H1 (cell line): ENCODE results near the gene CDC42EP4. TPM values are rescaled to one million over a fixed set of nuclear protein-coding genes. Genes with fewer than 3 reads are reported as not detected.

ENCODE experiments used
- CHD1 ChIP-seq: IDR thresholded peaks from 2 replicates; pipeline ENCODE4 v1.6.1; 2012; ENCODE audit warnings: low read depth, low read length, improper control_type of control experiment
- NANOG ChIP-seq: IDR thresholded peaks from 2 replicates; pipeline ENCODE4 v1.6.1; 2011; ENCODE audit warnings: low read length, low read depth, mild to moderate bottlenecking, inconsistent platforms; ENCODE audit not compliant: insufficient read depth, poor library complexity, severe bottlenecking
- PHF8 ChIP-seq: fragments of 200-600 bp; sonication (generic); conservative IDR thresholded peaks from 2 replicates; pipeline ENCODE4 v1.7.1; 2012; ENCODE audit warnings: low read depth, mild to moderate bottlenecking, inconsistent platforms, low read length, moderate library complexity
- POLR2AphosphoS5 ChIP-seq: IDR thresholded peaks from 2 replicates; pipeline ENCODE4 v1.6.1; 2011; ENCODE audit warnings: low read depth, low read length
- RFX5 ChIP-seq: IDR thresholded peaks from 2 replicates; pipeline ENCODE4 v1.6.1; 2011; ENCODE audit warnings: low read depth, low read length, improper control_type of control experiment, borderline replicate concordance
- SRF ChIP-seq: IDR thresholded peaks from 2 replicates; pipeline ENCODE4 v1.6.1; 2011; ENCODE audit warnings: mild to moderate bottlenecking, low read depth, low read length, moderate library complexity
- polyA plus RNA-seq, 7 experiments: library from polyadenylated mRNA; depleted of rRNA in 3 of 7; stranded (reverse) in 5 of 7; unstranded in 2 of 7; fragments of >200 nt in 5 of 7; fragments of 200-250 nt in 2 of 7; gene quantifications; 1 replicate in 5 of 7; 2 replicates in 1 of 7; 4 replicates in 1 of 7; pipeline versions ENCODE4 v1.2.1 to v1.2.3, GENCODE V29; 2011 to 2013; ENCODE audit warnings: missing spikeins in 2 of 7, mixed read lengths in 2 of 7
- total RNA-seq: library from RNA; stranded (reverse); fragmentation: NEBNext Ultra II Directional; extraction: Animal tissue kit (Norgen Biotek cat#: 25700); gene quantifications from 2 replicates; pipeline ENCODE4 v1.2.1, GENCODE V29; 2021
- TF ChIP-seq, protein P1 (sequence below): fragments of 300-600 bp; sonication (generic); IDR thresholded peaks from 2 replicates; pipeline ENCODE4 v1.7.1; 2012; ENCODE audit warnings: low read length, moderate library complexity, mild to moderate bottlenecking, inconsistent platforms; ENCODE audit not compliant: insufficient replicate concordance
- TF ChIP-seq, protein P2 (sequence below): IDR thresholded peaks from 2 replicates; pipeline ENCODE4 v1.6.1; 2011; ENCODE audit warnings: low read length, improper control_type of control experiment

Gene CDC42EP4
- total and polyA plus RNA-seq, 2 of the 8 experiments (the other 6 are each of a cell fraction or from before 2014, with no cell fraction given), result 8.8 to 12.6 TPM

DNA sequence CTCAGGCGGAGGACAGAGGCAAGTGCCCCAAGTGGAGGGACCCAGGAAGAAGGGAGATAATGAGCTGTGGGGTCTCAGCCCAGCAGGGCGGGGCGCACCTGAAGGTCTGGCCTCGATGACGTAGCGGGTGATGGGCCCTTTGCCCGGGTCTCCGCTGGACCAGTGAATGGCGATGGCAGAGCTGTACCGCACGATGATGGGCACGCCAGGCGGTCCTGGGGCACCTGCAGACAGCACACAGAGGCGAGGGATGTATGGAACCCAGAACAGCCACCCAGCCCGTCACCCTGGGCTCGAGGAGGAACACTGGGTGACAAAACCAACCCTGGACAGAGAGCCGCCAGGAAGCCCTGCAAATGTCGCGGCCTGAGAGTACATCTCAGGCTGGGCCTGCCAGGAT is 46.2 kb upstream of the CDC42EP4 start (continued):
- TF ChIP-seq, protein P1, sequence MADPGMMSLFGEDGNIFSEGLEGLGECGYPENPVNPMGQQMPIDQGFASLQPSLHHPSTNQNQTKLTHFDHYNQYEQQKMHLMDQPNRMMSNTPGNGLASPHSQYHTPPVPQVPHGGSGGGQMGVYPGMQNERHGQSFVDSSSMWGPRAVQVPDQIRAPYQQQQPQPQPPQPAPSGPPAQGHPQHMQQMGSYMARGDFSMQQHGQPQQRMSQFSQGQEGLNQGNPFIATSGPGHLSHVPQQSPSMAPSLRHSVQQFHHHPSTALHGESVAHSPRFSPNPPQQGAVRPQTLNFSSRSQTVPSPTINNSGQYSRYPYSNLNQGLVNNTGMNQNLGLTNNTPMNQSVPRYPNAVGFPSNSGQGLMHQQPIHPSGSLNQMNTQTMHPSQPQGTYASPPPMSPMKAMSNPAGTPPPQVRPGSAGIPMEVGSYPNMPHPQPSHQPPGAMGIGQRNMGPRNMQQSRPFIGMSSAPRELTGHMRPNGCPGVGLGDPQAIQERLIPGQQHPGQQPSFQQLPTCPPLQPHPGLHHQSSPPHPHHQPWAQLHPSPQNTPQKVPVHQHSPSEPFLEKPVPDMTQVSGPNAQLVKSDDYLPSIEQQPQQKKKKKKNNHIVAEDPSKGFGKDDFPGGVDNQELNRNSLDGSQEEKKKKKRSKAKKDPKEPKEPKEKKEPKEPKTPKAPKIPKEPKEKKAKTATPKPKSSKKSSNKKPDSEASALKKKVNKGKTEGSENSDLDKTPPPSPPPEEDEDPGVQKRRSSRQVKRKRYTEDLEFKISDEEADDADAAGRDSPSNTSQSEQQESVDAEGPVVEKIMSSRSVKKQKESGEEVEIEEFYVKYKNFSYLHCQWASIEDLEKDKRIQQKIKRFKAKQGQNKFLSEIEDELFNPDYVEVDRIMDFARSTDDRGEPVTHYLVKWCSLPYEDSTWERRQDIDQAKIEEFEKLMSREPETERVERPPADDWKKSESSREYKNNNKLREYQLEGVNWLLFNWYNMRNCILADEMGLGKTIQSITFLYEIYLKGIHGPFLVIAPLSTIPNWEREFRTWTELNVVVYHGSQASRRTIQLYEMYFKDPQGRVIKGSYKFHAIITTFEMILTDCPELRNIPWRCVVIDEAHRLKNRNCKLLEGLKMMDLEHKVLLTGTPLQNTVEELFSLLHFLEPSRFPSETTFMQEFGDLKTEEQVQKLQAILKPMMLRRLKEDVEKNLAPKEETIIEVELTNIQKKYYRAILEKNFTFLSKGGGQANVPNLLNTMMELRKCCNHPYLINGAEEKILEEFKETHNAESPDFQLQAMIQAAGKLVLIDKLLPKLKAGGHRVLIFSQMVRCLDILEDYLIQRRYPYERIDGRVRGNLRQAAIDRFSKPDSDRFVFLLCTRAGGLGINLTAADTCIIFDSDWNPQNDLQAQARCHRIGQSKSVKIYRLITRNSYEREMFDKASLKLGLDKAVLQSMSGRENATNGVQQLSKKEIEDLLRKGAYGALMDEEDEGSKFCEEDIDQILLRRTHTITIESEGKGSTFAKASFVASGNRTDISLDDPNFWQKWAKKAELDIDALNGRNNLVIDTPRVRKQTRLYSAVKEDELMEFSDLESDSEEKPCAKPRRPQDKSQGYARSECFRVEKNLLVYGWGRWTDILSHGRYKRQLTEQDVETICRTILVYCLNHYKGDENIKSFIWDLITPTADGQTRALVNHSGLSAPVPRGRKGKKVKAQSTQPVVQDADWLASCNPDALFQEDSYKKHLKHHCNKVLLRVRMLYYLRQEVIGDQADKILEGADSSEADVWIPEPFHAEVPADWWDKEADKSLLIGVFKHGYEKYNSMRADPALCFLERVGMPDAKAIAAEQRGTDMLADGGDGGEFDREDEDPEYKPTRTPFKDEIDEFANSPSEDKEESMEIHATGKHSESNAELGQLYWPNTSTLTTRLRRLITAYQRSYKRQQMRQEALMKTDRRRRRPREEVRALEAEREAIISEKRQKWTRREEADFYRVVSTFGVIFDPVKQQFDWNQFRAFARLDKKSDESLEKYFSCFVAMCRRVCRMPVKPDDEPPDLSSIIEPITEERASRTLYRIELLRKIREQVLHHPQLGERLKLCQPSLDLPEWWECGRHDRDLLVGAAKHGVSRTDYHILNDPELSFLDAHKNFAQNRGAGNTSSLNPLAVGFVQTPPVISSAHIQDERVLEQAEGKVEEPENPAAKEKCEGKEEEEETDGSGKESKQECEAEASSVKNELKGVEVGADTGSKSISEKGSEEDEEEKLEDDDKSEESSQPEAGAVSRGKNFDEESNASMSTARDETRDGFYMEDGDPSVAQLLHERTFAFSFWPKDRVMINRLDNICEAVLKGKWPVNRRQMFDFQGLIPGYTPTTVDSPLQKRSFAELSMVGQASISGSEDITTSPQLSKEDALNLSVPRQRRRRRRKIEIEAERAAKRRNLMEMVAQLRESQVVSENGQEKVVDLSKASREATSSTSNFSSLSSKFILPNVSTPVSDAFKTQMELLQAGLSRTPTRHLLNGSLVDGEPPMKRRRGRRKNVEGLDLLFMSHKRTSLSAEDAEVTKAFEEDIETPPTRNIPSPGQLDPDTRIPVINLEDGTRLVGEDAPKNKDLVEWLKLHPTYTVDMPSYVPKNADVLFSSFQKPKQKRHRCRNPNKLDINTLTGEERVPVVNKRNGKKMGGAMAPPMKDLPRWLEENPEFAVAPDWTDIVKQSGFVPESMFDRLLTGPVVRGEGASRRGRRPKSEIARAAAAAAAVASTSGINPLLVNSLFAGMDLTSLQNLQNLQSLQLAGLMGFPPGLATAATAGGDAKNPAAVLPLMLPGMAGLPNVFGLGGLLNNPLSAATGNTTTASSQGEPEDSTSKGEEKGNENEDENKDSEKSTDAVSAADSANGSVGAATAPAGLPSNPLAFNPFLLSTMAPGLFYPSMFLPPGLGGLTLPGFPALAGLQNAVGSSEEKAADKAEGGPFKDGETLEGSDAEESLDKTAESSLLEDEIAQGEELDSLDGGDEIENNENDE, result no peak
- TF ChIP-seq CHD1 (no peak), NANOG (no peak), RFX5 (no peak), POLR2AphosphoS5 (no peak), PHF8 (no peak), SRF (no peak)
- TF ChIP-seq, protein P2, sequence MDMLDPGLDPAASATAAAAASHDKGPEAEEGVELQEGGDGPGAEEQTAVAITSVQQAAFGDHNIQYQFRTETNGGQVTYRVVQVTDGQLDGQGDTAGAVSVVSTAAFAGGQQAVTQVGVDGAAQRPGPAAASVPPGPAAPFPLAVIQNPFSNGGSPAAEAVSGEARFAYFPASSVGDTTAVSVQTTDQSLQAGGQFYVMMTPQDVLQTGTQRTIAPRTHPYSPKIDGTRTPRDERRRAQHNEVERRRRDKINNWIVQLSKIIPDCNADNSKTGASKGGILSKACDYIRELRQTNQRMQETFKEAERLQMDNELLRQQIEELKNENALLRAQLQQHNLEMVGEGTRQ, result no peak
